Upper lobe of left lung (tissue), 4 donors: ENCODE data around the gene TAF15.

Experiments
- CTCF ChIP-seq, 6 experiments: fragments of 450-650 bp in 4 of 6; fragments of 200-600 bp in 2 of 6; sonication (generic) in 2 of 6; IDR thresholded peaks; one replicate each; pipeline ENCODE4 v1.5.1; 2016 to 2019; ENCODE audit warnings: antibody characterized with exemption in 6 of 6
- EP300 ChIP-seq, 4 donors: sonication (generic); formaldehyde crosslinking; IDR thresholded peaks; one replicate each; pipeline ENCODE4 v1.5.1; 2017; ENCODE audit warnings: antibody characterized with exemption in 4 of 4, control low read depth in 2 of 4
- POLR2A ChIP-seq, 4 donors: fragments of 450-650 bp; IDR thresholded peaks; one replicate each; pipeline ENCODE4 v1.5.1; 2016 to 2017; ENCODE audit warnings: antibody characterized with exemption in 4 of 4, mild to moderate bottlenecking in 2 of 4
- POLR2AphosphoS5 ChIP-seq, 2 donors: sonication (generic); formaldehyde crosslinking; IDR thresholded peaks; one replicate each; pipeline ENCODE4 v1.5.1; 2017; ENCODE audit warnings: antibody characterized with exemption in 2 of 2

DNA sequence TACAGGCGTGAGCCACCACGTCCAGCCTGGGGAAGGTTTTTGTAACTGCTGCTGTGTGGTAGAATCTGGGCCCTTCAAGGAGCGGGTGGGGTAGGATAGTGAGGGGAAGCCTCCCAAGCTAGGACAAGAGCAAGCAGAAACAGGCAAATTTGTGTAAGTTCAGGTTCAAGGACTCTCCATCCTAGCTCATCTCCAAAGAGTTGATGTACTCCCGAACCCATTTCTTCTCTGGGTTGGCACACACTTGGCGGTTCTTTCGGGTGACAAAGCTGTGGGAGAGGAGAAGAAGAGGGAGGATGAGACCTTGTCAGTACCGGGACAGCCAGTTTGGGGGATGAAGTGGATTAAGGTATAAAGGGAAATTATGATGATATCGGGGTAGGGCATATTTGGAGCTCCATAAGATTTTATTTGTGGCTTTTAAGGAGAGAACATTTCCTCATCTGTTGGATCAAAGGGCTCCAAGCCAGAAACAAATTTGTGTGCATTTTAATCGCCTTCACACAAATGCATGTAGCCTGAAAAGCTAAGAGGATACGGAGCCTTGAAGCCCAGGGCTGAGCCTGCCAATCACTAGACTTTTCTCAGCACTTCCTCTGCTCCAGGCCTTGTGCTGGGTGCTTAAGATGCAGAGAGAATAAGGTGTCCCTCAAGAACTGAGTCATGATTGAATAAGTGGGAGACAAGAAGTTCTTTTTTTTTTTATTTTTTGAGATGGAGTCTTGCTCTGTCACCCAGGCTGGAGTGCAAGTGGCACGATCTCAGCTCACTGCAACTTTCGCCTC is 63.1 kb downstream of the TAF15 start:
- TF ChIP-seq CTCF (IDR thresholded peaks at IDR 0.05) = no peak
- TF ChIP-seq POLR2A (IDR thresholded peaks at IDR 0.05) = no peak
- TF ChIP-seq POLR2AphosphoS5 (IDR thresholded peaks at IDR 0.05) = no peak
- no peak for TF ChIP-seq EP300 (IDR thresholded peaks at IDR 0.05)
